Transverse colon (tissue), 4 donors: ENCODE data around the gene ZFPM1. TPM values are rescaled to one million over a fixed set of nuclear protein-coding genes. Genes with fewer than 3 reads are reported as not detected.

Experiments used
- DNase-seq: peaks from one replicate; pipeline ENCODE4 v3.0.0-alpha.2; 2019
- H3K27ac ChIP-seq, 4 donors: fragments of 200-600 bp; sonication (generic); 2 replicates each; pipeline ENCODE4 v1.5.1; 2016 to 2018; ENCODE audit warnings: inconsistent platforms in 4 of 4
- H3K27me3 ChIP-seq: fragments of 200-600 bp; sonication (generic); 2 replicates; pipeline ENCODE4 v1.5.1; 2017; ENCODE audit warnings: inconsistent platforms
- H3K36me3 ChIP-seq, 4 donors: fragments of 200-600 bp; sonication (generic); 2 replicates each; pipeline ENCODE4 v1.5.1; 2017 to 2019; ENCODE audit warnings: inconsistent platforms in 4 of 4
- H3K4me1 ChIP-seq, 4 donors: fragments of 200-600 bp; sonication (generic); 2 replicates each; pipeline ENCODE4 v1.5.1; 2017 to 2020; ENCODE audit warnings: inconsistent platforms in 4 of 4
- H3K4me3 ChIP-seq, 4 donors: fragments of 200-600 bp; sonication (generic); 1 replicate in 1 of 4; 2 replicates in 3 of 4; pipeline versions ENCODE4 v1.5.1 to v1.6.1; 2017 to 2019; ENCODE audit warnings: inconsistent platforms in 4 of 4
- H3K9me3 ChIP-seq, 2 donors: fragments of 200-600 bp; sonication (generic); 2 replicates each; pipeline ENCODE4 v1.5.1; 2017 to 2019; ENCODE audit warnings: inconsistent platforms in 2 of 2
- EP300 ChIP-seq: sonication (generic); formaldehyde crosslinking; IDR thresholded peaks from one replicate; pipeline ENCODE4 v1.6.1; 2017; ENCODE audit warnings: antibody characterized with exemption, low read depth
- POLR2A ChIP-seq: fragments of 450-650 bp; IDR thresholded peaks from one replicate; pipeline ENCODE4 v1.6.1; 2016; ENCODE audit warnings: antibody characterized with exemption, mild to moderate bottlenecking, moderate library complexity
- POLR2AphosphoS5 ChIP-seq, 3 donors: sonication (generic); formaldehyde crosslinking; IDR thresholded peaks; one replicate each; pipeline ENCODE4 v1.6.1; 2016; ENCODE audit warnings: antibody characterized with exemption in 3 of 3
- WGBS, 2 donors: methylation state at CpG; one replicate each; pipeline ENCODE4 v1.1.5; 2018; ENCODE audit warnings: low coverage in 1 of 2; 5-methylcytosine and 5-hydroxymethylcytosine counted together
- in situ Hi-C, 4 donors: fragments of 200-750 bp; cut with MboI; loops; one replicate each; pipeline versions ENCODE4 v1.15.0 to v1.15.1; 2017; ENCODE audit warnings: low sequenced_read_pairs in 3 of 4, low pct_ligation_motif_present in 1 of 4, low pct_unique_long_range_greater_than_20kb in 1 of 4
- intact Hi-C: fragments of 100-400 bp; cut with DNase I; formaldehyde crosslinking; loops from one replicate; pipeline ENCODE4 v1.15.1; 2023; ENCODE audit warnings: low total_unique reads
- total RNA-seq, 4 donors: library from RNA; depleted of rRNA; stranded (reverse); fragments of >200 nt; gene quantifications; one replicate each; pipeline ENCODE4 v1.1.0, GENCODE V29; 2016
- TF ChIP-seq, protein P1 (sequence below), 5 experiments: fragments of 200-600 bp in 3 of 5; fragments of 450-650 bp in 2 of 5; sonication (generic) in 3 of 5; IDR thresholded peaks; 1 replicate in 2 of 5; 2 replicates in 3 of 5; pipeline ENCODE4 v1.5.1; 2016 to 2017; ENCODE audit warnings: antibody characterized with exemption in 5 of 5, inconsistent platforms in 3 of 5, mild to moderate bottlenecking in 2 of 5, moderate library complexity in 1 of 5

ZFPM1 gene
- total RNA-seq, 4 donors from 2014 or later = 1.2 to 4.6 (median 3.1) TPM

DNA sequence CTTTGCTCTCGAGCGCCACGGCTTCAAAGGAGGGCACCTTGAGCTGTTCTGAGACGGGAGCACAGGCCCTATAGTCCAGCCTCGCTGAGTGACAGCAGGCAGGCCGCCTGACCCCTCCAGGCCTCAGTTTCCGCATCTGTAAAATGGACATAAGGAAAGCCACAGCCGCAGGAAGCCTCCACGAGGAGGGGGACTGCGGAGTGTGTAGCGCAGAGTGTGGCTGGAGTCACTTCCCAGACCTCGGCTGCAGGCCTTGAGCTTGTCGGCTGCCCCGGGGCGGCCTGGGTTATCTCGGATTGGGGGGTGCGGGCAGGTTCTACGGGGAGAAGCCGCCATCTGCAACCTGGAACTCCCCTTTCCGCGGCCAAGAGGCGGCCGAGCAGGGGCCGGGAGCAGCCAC, 40.8 kb downstream of the ZFPM1 start:
- DNase-seq = no peak
- H3K27me3 ChIP-seq = no peaks in the 10 kb centered on the region
- H3K4me1 ChIP-seq = peaks cover 3 to 9% (median 7%) of the 10 kb centered on the region in 4 donors
- H3K4me3 ChIP-seq = no peak overlapping the region
- H3K9me3 ChIP-seq = no peaks in the 10 kb centered on the region
- in situ Hi-C loops (no loop called here), intact Hi-C loops (no loop called here)
- no peaks in the 10 kb centered on the region for H3K36me3 ChIP-seq
- WGBS, 2 donors = 92% methylated on average over 24 of the region's 24 CpGs; no CpG with 5 or more reads in 1 of the 2 donors
- TF ChIP-seq, protein P1, sequence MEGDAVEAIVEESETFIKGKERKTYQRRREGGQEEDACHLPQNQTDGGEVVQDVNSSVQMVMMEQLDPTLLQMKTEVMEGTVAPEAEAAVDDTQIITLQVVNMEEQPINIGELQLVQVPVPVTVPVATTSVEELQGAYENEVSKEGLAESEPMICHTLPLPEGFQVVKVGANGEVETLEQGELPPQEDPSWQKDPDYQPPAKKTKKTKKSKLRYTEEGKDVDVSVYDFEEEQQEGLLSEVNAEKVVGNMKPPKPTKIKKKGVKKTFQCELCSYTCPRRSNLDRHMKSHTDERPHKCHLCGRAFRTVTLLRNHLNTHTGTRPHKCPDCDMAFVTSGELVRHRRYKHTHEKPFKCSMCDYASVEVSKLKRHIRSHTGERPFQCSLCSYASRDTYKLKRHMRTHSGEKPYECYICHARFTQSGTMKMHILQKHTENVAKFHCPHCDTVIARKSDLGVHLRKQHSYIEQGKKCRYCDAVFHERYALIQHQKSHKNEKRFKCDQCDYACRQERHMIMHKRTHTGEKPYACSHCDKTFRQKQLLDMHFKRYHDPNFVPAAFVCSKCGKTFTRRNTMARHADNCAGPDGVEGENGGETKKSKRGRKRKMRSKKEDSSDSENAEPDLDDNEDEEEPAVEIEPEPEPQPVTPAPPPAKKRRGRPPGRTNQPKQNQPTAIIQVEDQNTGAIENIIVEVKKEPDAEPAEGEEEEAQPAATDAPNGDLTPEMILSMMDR (IDR thresholded peaks at IDR 0.05) = no peak
- TF ChIP-seq EP300 (no peak), POLR2A (no peak), POLR2AphosphoS5 (IDR thresholded peaks at IDR 0.05) (no peak)
- H3K27ac ChIP-seq = no peak overlapping the region

DNA sequence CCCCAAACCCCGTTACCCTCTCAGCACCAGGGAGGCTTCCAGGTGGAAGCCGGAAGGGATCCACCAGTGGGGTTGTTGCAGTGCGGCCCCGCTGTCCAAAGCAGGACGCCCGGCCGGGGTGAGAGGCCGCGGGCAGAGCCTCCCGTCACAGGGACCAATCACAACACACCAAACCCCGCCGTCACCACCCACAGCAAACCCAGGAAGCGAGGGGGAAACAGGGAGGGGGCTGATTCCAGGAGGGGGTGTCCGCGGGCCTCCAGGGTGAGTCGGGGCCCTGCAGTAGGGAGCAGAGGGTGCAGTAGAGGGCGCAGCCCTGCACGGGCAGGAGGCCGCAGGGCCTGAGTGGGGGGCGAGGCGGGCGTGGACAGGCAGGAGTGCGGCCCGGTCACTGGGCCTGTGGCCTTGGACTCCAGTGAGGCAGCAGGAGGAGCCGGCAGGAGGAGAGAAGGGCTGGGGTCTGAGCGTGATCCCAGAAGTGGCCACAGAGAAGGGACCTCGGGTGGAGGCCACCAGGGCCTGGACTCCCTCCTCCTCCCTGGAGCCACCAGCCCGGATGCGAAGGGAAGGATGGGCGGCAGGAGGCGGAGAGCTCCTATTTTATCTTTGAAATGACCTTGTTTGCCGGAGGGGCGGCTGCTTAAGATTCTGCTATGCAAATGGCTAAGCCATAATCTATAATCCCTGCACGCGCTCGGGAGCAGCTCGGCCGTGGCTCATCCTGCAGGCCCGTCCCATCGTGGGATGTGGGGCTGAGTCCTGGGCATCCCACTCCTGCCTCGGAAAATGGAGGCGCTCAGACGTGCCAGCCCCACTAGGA, 41.5 kb downstream of the ZFPM1 start:
- no peaks in the 10 kb centered on the region for H3K9me3 ChIP-seq

DNA sequence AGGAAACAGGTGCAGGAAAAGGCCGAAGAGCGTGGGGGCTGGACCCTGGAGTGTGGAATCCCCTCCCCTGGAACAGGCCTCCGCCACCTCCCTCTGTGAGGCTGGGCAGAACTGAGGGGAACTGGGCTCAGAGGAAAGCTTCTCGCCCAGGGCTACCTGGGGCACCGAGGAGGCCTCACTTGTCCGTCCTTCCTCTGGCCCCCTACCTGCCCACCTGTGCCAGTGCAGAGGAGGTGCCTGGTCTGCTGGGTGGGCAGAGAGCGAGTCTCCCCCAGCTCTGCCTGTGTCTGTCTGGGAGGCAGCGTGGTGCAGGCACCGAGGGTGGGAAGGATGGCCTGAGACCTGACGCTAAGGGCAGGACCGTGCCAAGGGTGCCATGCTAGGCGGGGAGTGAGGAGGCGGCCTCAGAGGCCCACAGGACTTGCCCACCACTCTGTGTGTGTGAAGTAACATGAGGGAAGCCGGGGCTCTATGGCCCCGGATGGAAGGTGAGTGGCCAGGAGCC, 42.2 kb downstream of the ZFPM1 start:
- H3K4me1 ChIP-seq = no peaks in the 10 kb centered on the region
- H3K9me3 ChIP-seq = no peaks in the 10 kb centered on the region
- in situ Hi-C loops = no loop called here
- no peak overlapping the region for H3K27ac ChIP-seq
- TF ChIP-seq EP300 = no peak
- intact Hi-C loops = no loop called here
- no peaks in the 10 kb centered on the region for H3K27me3 ChIP-seq
- 97 to 100% methylated on average over 1 to 15 of the region's 15 CpGs for WGBS, 2 donors
- DNase-seq = no peak
- no peak overlapping the region for H3K4me3 ChIP-seq
- no peaks in the 10 kb centered on the region for H3K36me3 ChIP-seq

More for the DNA sequence above, 41.5 kb downstream of the ZFPM1 start:
- DNase-seq = no peak
- Histone ChIP-seq H3K4me1 (peaks cover 0 to 3% (median under 1%) of the 10 kb centered on the region in 4 donors), H3K27me3 (no peaks in the 10 kb centered on the region), H3K4me3 (no peak overlapping the region), H3K27ac (no peak overlapping the region), H3K36me3 (no peaks in the 10 kb centered on the region)
- intact Hi-C loops (no loop called here), in situ Hi-C loops (no loop called here)
- 90% methylated on average over 42 of the region's 43 CpGs; no CpG with 5 or more reads in 1 of the 2 donors for WGBS, 2 donors
- TF ChIP-seq EP300 = no peak
- TF ChIP-seq POLR2A = no peak
- no peak for TF ChIP-seq POLR2AphosphoS5 (IDR thresholded peaks at IDR 0.05)
- TF ChIP-seq, protein P1 (IDR thresholded peaks at IDR 0.05) = no peak

DNA sequence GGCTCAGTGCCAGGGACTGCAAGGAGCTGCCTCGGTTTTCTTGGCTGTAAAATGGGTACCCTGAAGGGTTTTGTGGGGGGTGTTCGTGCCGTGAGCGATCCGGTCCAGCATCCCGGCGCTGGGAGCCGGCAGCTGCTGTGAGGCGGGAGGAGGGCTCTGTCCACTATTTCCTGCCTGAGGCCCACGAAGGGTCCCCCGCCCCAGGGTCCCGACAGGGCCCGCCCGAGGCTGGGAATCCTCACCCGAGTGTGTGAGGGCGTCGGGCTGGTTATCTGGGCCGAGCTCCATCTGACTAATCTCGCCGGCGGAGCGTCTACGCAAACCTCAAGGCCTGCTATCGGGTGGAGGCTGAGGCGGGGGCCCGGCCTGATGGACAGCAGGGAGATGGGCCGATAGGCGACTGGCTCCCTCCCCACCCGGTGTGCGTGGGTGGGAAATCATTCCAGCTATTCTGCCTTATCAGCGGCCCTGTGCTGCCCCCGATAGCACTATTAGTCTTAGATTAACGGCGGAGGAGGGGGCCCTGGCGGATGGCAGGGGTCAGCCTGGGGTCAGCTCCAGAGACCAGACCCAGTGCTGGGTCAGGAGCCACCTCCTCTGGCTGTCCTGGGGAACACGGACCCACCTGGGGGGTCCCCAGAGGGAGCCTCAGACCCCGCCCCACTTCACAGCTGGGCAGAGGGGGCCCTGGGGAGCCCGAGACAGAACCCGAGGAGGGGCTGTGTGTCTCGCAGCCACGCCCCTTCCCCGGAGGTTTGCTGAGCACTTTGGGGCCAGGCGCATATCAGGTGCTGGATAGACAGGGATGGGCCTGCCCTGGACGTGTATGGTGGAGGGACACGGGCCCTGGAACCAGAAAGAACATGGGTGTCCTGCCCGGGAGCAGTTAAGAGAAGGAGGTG, 44.7 kb downstream of the ZFPM1 start:
- Histone ChIP-seq H3K9me3 (no peaks in the 10 kb centered on the region), H3K27me3 (no peaks in the 10 kb centered on the region), H3K36me3 (no peaks in the 10 kb centered on the region), H3K27ac (no peak overlapping the region), H3K4me3 (no peak overlapping the region), H3K4me1 (no peaks in the 10 kb centered on the region)
- in situ Hi-C loops = no loop called here
- 77% methylated on average over 43 of the region's 46 CpGs; no CpG with 5 or more reads in 1 of the 2 donors for WGBS, 2 donors
- intact Hi-C loops = no loop called here
- TF ChIP-seq POLR2AphosphoS5 (IDR thresholded peaks at IDR 0.05) = no peak
- TF ChIP-seq EP300 = no peak
- TF ChIP-seq, protein P1 (IDR thresholded peaks at IDR 0.05) = no peak
- no peak for TF ChIP-seq POLR2A
- no peak for DNase-seq
